NCI-H2196 (cell line): ENCODE data around the gene GRAMD2A.

Experiments used
- DNase-seq: peaks from one replicate; lab custom pipeline; 2025; ENCODE audit not compliant: unreplicated experiment; lab: John Stamatoyannopoulos, UW

GRAMD2A gene

DNA sequence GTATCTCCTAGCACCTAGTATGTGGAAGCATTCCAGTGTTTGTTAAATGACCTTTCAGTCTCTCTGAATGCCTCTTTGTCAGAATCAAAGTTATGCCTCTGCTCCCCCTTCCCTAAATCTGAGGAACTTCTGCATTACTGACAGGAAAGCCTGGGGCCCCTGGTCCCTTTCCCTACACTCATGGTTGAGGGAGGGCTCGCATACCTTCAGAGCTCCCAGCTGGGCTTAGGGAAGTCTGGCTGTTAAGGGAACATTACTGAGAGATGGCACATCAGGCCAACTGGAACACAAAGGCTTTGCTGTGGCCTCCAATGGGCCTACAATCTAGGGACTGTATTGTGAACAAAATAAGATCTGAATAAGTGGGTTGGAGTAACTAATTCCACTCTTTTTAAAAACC, 23.1 kb upstream of the GRAMD2A start:
- no peak for DNase-seq

DNA sequence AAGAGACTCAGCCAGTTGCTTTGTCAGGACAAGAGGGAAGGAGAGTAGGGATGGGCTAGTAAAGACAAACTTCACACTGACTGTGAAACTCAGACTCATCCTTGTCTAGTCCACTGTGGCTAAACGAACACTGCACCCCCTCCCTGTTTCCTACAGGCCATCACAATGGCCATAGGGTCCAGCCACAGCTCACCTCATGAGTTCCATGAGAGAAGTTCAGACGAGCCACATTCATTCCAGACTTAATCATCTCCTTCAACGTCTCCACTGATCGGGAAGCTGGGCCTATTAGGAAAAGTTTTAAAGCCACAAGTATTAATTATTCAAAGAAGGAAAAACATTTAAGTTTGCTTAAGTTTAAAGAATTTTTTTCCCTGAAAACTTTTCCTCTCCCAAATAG, 19.6 kb upstream of the GRAMD2A start:
- no peak for DNase-seq

DNA sequence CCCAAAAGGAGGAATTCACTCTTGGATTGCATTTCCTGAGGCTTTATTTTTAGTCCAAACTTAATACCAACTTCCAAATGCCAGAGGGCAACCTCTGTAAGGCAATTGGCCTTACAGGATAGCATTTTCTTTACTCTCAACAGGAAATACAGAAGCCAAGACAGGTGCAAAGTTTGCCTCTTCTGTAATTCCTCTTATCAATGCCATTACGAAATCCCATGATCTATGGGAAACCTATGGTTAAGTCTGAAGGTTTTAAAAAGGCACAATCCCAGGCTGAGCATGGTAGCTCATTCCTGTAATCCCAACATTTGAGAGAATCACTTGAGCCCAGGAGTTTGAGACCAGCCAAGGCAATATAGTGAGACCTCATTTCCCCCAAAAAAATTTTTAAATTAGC, 18.5 kb upstream of the GRAMD2A start:
- no peak for DNase-seq

DNA sequence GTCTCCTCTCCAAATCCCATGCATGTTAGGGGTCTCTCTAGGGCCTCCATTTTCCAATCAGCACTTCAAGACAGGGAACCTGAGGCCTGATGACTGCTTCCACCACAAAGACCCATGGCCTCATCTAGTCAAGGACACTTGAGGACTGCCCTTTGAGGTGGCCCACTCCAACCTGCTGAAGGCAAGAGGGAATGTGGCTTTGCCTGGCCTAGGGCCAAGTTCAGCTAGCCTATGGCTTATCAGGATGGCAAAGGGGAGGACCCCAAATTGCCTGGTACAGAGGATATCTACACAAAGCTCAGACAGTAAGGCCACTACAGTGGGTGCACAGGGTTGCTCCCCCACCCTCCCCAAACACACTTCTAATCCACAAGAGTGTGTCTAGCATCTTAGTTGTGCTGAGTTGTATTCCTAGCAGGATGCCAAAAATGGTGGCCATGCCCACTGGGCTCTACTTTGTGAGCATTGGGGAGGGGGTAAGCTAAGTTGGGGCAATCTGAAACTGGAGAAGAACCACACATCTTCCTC, 10.0 kb upstream of the GRAMD2A start:
- DNase-seq: no peak

DNA sequence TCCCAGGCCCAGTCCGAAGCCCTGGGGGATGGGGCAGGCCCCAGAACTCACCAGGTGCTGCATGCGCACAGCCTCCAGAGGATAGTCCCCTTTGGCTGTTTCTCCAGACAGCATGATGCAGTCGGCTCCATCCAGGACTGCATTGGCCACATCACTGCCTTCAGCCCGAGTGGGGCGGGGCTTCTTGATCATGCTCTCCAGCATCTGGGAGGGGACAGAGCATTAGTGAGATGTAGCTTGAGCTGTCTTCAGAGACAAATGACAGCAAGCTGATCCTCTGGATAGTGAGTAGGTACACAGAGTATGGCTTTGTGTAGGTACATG, 9.1 kb upstream of the GRAMD2A start:
- no peak for DNase-seq

DNA sequence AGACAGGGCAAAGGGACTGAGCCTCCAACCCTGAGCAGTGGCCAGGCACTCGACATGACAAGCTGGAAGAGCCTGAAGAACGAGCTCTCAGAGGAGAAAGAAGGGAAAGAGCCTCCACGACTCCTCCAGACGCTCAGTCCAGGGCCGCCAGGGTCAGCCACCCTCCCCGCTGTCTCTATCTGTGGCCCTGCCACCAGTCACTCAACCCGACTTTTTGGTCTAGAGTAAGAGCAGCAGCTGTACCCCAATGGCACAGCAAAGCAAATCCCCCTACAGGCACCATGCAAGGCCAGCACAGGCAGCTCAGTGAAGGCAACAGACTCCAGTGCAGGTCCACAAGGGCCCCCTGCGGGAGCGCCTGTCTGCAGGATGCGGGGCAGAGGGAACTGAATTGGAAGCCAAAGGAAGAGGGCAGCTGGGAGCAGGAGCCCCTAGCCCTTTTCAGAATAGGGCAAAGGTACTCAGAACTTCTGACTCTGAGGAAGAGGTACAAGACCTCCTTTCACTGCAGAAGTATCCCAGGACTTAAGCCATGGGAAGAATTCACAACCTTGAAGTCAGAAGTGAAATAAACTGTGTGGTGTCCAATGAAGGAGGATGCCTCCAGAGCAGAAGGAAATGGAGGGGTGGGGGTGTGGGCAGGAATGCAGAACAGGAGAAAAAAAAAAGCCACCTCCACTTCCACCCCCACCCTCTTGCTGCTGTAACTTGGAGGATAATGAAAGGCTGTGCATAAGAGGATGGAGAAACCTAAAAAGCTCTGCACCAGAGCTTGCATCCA, 8.5 kb upstream of the GRAMD2A start:
- no peak for DNase-seq

DNA sequence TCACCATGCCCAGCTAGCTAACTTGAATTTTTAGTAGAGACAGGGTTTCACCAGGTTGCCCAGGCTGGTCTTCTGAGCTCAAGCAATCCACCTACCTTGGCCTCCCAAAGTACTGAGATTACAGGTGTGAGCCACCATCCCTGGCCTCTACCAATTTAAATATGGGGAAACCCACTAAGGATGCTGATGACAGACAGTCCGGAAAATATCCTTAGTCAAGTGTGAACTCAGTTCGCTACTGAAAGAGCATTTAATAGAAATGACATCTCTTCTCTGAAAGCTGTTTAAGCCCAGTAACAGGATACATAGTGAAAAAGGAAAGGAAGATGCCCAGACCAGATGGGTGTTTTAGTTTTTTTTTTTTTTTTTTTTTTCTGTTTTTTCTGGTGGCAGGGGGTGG, 7.7 kb upstream of the GRAMD2A start:
- DNase-seq: no peak

DNA sequence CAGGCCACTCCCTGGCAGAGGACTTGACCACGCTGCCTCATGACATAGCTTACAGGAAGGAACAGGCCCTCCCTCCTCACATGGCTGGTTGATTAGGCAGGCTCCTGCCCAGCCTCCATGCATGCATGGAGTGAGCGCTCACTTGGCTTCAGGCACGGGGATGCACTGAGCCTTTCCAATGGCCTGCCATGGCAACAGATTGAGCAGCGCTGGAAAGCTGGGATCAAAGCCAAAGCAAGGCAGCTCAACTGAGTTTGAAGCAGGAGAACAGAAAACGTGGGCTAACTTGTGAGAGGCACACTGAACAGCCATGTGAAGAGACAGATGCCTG, 5.9 kb upstream of the GRAMD2A start:
- peak; percentile 88 for DNase-seq

DNA sequence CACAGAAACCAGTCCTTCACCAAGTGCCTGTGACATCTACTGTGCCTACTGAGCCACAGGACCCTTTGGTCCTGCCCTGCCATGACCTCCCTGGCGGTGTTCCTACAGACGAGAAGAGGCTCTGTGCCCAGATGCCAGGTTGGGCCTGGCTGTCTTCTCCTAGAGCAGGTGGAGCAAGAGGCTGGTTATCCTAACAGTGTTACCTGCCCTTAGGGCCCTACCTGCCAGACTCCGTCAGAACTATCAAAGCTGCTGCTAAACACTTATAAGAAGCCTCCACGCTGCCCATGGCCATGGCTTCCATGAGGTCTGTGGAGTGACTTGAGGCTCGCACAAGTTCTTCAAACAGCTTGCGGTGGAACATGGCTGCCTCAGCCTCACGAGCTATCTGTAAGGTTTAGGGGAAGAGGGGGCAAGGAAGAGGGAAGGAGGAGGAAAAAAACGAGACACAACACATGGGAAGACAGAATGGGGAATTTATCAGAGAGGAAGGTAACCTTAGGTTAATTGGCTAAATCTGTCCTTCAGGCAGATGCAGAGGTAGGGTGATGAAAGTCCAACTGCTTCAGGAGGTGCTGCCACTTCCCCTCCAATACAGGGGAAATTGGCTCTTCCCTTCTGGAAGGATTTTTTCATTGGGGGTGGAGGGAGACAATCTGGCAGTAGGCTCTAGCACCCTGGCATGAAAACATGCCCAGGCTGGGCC, 5.4 kb upstream of the GRAMD2A start:
- no peak for DNase-seq

DNA sequence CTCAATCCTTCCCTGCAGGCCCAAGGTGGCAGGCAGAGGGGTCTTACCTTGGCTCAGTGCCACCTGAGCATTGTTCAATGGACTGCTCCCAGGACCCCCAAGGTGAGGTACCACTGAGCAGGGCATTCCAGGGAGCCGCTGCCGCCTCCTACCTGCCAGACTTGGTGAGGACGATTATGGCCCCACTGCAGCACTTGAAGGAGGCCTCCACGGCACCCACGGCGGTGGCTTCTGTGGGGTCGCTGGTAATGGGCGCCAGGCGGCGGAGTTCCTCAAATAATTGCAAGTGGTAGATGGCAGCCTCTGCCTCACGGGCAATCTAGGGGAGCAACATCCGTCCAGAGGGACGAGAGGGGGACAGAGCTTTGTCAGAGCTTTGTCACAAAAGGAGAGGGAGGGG, 4.7 kb upstream of the GRAMD2A start:
- no peak for DNase-seq

DNA sequence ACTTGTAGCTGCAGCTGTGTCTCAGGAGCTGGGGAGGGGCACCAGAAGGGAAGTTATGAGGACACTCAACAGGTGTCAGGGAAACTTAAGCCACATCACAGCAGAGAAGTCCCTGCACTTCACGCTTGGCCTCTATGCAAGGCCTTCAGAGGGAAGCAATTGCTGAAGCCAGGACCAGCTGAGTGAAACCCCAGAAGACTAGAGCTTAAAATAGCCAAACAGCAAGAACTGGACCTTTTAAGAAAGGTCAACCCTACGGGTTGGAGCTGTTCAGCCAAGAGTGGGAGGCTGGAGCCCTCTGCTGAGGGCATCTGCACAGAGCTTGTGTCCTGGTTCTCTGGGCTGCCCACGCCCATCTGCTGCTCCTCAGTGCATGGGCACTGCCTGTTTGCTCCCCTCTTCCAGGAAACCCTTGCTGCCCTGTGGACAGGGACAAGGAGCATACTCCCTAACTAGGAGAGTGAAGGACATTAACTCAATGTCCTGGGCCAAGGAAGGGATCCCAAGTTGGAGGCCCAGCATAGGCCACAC, 3.9 kb upstream of the GRAMD2A start:
- no peak for DNase-seq

DNA sequence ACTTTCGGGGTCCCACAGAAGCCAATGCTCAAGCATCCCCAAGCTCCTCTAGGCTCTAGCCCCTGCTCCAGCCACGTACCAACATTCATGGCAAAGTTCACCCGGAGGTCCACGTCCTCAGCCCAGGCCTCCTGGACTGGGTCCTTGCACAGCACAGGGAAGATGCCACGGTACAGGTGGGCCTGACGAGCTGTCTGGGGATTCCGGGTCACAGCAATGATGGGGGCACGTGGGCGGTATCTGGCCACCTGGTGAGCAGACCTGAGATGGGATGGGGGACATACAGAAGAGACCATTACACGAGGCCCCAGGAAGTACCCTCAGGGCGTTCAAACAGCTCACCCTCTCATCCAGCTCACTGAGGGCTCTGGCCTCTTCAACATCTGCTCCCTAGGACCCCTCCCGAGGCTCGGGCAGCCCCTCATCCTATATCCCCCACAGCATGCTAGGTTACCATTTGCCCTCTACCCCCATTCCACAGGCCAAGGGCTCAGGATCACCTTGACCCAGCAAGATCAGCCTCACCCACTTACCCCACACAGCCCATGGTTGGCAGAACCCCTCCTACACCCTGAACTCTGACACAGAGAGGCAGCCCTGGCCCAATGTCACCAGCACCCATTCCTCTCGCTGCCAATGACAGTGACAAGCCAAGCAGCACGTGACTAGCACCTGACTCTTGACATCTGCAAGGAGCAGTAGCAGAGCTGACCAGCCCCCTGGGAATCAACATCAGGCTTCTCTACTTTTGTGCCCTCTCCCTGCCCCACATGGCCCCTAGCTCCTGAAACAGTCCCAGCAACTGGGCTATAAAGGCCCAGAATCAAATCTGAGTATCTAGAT, 3.0 kb upstream of the GRAMD2A start:
- no peak for DNase-seq

DNA sequence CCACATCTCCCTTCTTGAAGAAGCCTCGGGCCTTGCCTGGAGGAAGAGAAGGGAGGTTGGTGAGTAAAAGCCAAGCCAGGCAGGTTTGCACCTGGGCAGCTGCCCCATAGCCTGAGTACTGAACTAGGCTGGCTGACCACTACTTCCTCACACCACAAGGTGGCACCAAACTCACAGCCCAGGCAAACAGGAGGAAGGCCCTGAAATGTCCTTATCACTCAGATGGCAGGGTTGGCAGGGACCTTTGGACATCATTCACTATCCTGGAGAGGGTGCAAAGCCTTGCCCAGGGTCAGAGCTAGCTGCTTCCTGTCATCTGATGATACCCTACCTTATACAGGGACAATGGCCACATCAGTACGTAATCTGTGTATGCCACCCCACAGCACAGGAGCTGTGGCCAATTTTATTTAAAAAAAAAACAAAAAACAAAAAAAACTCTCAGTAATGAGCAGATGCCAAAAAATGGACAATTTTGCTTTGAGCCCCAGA, 2.2 kb upstream of the GRAMD2A start:
- DNase-seq: peak; percentile 60

DNA sequence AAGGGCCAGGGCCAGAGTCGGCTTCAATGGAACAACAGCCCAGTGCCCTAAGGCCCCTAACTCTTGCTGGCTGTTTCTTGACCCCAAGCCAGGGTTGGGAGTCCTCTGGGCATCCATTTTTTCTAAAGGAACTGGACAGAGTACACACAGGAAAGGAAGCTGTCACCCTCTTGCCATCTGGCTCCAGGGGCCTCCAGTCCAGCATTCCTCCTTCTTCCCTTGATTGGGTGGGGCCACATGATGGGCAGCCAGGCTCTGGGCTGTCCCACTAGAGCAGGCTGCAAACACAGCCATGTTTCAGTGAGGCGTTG, 1.6 kb upstream of the GRAMD2A start:
- no peak for DNase-seq

DNA sequence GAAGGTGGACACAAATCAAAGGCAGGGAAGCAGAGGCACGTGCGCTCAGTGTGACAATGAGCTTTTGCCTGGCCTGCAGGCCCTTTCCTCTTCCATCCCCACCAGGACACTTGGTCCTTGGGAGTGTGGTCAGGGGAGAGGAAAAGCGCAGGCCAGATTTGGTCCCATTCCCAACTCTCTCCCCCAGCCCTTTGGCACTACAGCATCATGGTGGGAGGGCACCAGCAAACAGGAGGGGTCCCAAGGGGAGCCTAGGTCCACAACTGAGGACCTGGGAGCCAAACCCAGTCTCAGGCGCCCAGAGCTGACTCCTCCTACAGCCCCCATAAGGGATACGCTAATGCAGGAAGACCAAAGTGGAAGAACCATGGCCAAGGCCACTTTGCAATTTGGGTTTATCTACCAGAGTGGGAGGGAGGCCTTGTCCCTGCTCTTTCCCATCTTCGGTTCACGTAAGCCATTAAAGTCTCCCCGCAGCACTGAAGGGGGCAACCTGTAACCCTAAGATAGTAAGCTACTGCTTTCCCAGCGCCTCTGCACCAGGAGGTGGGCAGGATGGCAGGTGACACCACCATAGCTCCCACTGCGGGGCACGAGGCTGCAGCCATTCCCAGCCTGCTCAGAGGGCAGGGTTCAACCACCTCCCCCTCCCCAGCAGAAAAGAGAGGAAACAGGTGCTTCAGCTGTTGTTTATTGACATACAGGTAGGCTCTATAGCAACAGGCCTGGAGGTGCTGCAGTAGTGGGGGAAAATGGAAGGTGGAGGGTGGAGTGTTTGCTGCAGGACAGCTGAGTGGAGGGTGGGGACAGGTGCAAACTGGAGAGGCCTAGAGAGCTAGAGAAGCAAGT, 993 bp upstream of the GRAMD2A start:
- DNase-seq: peak; percentile 62

DNA sequence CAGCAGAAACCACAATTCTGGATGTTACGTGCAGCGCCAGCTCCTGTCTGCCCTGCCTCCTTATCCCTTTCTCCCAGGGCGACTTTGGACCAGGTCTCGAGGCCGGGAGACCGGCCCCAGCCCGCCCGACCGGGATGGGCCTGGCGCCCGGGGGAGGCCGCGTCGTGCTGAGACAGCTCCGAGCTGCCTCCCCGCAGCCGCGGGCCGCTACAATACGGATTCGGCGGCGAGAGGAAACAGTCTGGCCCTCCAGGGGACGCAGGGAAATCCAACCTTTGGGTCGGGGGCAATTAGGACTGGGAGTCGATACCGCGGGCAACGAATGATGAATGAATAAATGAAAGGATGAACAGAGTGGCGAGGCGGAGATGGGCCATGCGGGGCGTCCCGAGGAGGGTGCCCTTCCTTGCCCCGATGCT, 537 bp downstream of the GRAMD2A start:
- DNase-seq: no peak

DNA sequence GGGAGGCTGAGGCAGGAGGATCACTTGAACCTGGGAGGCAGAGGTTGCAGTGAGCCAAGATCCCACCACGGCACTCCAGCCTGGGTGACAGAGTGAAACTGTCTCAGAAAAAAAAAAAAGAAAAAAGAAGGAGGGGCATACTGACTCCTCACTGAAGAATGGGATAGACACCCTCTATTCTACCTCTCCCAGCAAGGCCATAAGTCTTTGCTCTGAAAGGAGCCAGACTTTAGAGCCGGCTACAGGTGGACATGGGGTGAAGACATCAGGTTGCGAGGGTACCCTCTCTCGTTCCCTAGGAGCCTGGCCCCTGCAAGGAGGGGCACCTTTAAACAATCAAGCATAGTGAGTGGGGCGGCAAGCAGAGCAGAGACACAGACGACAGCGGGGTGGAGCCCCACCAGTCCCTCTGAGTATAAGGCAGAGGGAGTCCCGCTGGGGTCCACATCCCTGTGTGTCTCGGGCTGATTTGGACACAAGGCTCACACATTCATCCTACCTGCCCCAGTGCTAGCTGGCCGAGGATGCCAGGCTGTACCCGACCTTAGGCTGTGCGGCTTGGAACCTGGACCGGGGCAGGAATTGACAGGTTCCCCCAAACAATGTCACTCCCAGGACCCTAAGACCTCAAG, 1.1 kb downstream of the GRAMD2A start:
- DNase-seq: no peak

DNA sequence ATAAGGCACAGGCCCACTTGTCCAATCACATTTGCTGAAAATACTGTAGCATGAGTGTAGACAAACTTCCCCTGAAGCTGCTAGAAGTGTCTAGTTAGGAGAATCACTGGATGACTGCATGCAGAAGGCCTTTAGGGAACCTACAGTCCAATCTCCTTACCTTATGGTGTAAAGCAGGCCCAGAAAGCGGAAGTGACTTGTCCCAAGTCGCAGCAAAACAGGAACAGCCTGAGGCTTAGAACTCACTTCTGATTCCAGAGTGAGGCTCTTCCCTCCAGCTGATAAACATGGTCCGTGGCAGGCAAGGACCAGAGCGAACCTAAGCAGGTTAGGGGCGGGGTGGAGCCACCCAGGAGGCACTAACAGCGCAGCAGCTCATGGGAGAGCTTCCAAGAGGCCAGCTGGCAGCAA, 2.5 kb downstream of the GRAMD2A start:
- no peak for DNase-seq

DNA sequence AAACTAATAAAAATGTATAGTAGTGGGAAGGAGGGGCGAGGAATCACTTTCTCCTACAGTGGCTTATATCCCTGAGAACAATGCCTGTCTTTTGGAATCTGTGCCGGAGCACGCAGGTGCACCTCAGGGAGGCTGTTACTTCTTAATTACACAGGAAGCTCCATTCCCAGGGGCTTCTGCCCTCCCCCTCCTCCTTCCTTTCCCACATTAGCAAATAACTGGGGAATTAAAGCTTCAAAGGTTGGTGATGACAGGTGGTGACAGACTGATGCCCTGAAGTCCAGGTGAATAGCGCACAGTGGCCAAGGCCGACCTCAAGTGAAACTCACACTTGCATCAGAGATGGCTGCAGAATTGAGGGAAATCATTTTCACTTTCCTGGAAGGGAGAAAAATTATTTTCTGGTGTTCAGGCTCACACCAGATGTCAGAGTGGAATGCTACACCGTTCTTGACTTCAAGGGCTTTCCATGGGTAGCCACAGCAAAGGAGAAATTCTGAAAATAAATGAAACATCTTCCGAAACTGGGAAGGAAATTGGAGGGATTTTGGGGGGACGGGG, 3.7 kb downstream of the GRAMD2A start:
- DNase-seq: no peak

DNA sequence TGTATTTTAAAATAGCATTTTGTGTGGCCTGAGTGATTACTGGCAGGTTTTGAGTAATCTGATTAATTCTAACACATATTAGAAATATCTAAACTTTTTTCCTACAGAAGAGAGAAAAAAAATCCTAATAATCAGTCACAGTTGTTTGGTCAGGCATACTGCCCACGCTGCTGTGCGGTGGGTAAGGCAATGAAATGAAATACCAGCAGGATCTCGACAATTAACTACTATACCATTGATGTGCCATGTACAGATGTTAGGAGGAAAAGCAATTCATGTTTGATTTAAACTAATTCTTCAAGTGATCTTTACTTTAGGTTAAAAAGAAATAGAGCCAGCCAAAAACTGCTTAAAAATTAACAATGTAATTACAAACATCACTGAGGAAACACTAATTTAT, 5.2 kb downstream of the GRAMD2A start:
- no peak for DNase-seq
